Measurements from ENCODE around the gene GABRD.

Gene GABRD

DNA sequence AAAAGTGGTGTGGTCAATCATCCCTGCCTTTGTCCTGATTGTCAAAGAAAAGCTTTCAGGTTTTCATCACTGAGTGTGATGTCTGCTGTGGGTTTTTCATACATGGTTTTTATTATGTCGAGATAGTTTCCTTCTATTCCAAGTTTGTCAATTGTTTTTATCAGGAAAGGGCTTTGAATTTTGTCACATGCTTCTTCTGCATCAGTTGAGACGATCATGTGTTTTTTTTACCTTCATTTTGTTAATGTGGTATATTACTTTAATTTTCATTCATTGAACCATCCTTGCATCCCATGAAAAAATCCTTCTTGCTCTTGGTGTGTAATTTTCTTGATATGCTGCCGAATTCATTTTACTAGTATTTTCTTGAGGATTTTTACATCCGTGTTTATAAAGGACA is 46.6 kb downstream of the GABRD start:
- H3K4me2 ChIP-seq (ENCODE audit: insufficient read depth, low read length): no peak overlapping the region

DNA sequence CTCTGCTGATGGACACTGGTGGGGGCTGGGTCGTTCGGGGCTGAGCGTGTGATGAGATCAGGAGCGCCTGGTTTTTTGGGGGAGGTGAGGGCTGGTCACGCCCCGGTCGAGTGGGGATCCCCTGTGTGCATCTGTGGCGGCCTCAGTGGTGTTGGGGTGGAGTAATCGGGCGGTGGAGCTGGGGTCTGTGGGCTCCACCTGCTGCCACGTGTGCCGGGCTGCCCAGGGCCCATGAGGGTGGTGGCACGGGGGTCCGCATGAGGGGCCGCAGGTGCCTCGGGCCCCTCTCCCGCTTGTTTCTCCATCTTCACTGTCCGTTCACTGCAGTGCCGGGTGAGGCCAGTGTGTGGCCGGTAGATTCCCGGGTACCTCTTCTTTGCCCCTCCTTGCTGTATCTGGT is 48.2 kb downstream of the GABRD start:
- no peak for TF ChIP-seq EZH2 (IDR thresholded peaks at IDR 0.05; ENCODE audit: borderline replicate concordance, low read depth, low read length, severe bottlenecking)
- TF ChIP-seq, protein P1, sequence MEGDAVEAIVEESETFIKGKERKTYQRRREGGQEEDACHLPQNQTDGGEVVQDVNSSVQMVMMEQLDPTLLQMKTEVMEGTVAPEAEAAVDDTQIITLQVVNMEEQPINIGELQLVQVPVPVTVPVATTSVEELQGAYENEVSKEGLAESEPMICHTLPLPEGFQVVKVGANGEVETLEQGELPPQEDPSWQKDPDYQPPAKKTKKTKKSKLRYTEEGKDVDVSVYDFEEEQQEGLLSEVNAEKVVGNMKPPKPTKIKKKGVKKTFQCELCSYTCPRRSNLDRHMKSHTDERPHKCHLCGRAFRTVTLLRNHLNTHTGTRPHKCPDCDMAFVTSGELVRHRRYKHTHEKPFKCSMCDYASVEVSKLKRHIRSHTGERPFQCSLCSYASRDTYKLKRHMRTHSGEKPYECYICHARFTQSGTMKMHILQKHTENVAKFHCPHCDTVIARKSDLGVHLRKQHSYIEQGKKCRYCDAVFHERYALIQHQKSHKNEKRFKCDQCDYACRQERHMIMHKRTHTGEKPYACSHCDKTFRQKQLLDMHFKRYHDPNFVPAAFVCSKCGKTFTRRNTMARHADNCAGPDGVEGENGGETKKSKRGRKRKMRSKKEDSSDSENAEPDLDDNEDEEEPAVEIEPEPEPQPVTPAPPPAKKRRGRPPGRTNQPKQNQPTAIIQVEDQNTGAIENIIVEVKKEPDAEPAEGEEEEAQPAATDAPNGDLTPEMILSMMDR (IDR thresholded peaks at IDR 0.05; ENCODE audit: borderline replicate concordance, extremely low read depth, low read length, poor library complexity, severe bottlenecking): no peak
- Histone ChIP-seq H3K36me3 (ENCODE audit: insufficient read depth, low read length) (no peaks in the 10 kb centered on the region), H2AFZ (ENCODE audit: low read depth, low read length) (no peak overlapping the region), H3K4me1 (ENCODE audit: insufficient read depth, low read length) (no peaks in the 10 kb centered on the region), H4K20me1 (ENCODE audit: insufficient read depth, low read length) (peaks cover 5% of the 10 kb centered on the region; the same call in 1 of the 2 replicates), H3K9ac (ENCODE audit: low read depth, low read length) (no peak overlapping the region), H3K27me3 (ENCODE audit: insufficient read depth, low read length, poor library complexity) (peaks cover 5% of the 10 kb centered on the region), H3K27ac (ENCODE audit: low read length) (no peak overlapping the region), H3K4me3 (ENCODE audit: low read depth in 1 of 2, low read length in 2 of 2) (no peak overlapping the region), H3K4me2 (ENCODE audit: insufficient read depth, low read length) (no peak overlapping the region), H3K9me3 (ENCODE audit: insufficient read depth, low read length, severe bottlenecking) (no peaks in the 10 kb centered on the region), H3K79me2 (ENCODE audit: insufficient read depth, low read length) (no peaks in the 10 kb centered on the region)
- ATAC-seq (ENCODE audit: insufficient read depth, low read depth) (no peak), DNase-seq (no peak)

More for the DNA sequence above, 46.6 kb downstream of the GABRD start:
- Histone ChIP-seq H3K9ac (ENCODE audit: low read depth, low read length) (no peak overlapping the region), H4K20me1 (ENCODE audit: insufficient read depth, low read length) (peaks cover 5% of the 10 kb centered on the region; the same call in 1 of the 2 replicates), H3K4me1 (ENCODE audit: insufficient read depth, low read length) (no peaks in the 10 kb centered on the region), H3K36me3 (ENCODE audit: insufficient read depth, low read length) (no peaks in the 10 kb centered on the region), H2AFZ (ENCODE audit: low read depth, low read length) (no peak overlapping the region), H3K9me3 (ENCODE audit: insufficient read depth, low read length, severe bottlenecking) (no peaks in the 10 kb centered on the region), H3K4me3 (ENCODE audit: low read depth in 1 of 2, low read length in 2 of 2) (no peak overlapping the region), H3K27ac (ENCODE audit: low read length) (no peak overlapping the region), H3K27me3 (ENCODE audit: insufficient read depth, low read length, poor library complexity) (no peaks in the 10 kb centered on the region), H3K79me2 (ENCODE audit: insufficient read depth, low read length) (no peaks in the 10 kb centered on the region)
- ATAC-seq (ENCODE audit: insufficient read depth, low read depth): no peak
- no peak for DNase-seq
- no peak for TF ChIP-seq EZH2 (IDR thresholded peaks at IDR 0.05; ENCODE audit: borderline replicate concordance, low read depth, low read length, severe bottlenecking)
- TF ChIP-seq, protein P1 (IDR thresholded peaks at IDR 0.05; ENCODE audit: borderline replicate concordance, extremely low read depth, low read length, poor library complexity, severe bottlenecking): no peak

DNA sequence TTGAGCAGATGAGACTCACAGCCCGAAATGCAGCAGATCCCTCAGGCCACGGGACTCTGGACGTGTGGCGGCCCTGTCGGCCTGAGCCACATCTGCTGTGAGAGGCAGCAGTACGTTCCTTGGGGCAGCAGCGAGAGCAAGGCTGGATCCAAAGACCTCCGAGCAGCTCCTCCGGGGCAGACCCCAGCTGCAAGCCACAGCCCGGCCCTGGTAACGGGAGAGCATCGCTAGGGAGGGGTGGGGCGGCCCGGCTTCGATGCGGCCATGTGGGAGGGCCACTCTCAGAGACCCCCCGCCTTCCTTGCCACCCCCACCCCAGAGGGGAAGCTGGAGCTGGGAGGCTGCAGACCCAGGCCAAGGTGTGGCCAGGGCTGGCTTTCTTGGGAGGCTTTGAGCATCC is 48.8 kb downstream of the GABRD start:
- TF ChIP-seq, protein P1 (IDR thresholded peaks at IDR 0.05; ENCODE audit: borderline replicate concordance, extremely low read depth, low read length, poor library complexity, severe bottlenecking): no peak
- no peak for TF ChIP-seq EZH2 (IDR thresholded peaks at IDR 0.05; ENCODE audit: borderline replicate concordance, low read depth, low read length, severe bottlenecking)
- Histone ChIP-seq H3K9ac (ENCODE audit: low read depth, low read length) (no peak overlapping the region), H3K4me2 (ENCODE audit: insufficient read depth, low read length) (no peak overlapping the region), H3K4me3 (ENCODE audit: low read depth in 1 of 2, low read length in 2 of 2) (no peak overlapping the region), H2AFZ (ENCODE audit: low read depth, low read length) (no peak overlapping the region), H3K79me2 (ENCODE audit: insufficient read depth, low read length) (no peaks in the 10 kb centered on the region), H3K27me3 (ENCODE audit: insufficient read depth, low read length, poor library complexity) (peaks cover 5% of the 10 kb centered on the region), H3K27ac (ENCODE audit: low read length) (no peak overlapping the region), H3K36me3 (ENCODE audit: insufficient read depth, low read length) (no peaks in the 10 kb centered on the region), H4K20me1 (ENCODE audit: insufficient read depth, low read length) (peaks cover 5% of the 10 kb centered on the region; the same call in 1 of the 2 replicates), H3K4me1 (ENCODE audit: insufficient read depth, low read length) (no peaks in the 10 kb centered on the region), H3K9me3 (ENCODE audit: insufficient read depth, low read length, severe bottlenecking) (no peaks in the 10 kb centered on the region)
- ATAC-seq (ENCODE audit: insufficient read depth, low read depth): no peak
- DNase-seq: no peak

DNA sequence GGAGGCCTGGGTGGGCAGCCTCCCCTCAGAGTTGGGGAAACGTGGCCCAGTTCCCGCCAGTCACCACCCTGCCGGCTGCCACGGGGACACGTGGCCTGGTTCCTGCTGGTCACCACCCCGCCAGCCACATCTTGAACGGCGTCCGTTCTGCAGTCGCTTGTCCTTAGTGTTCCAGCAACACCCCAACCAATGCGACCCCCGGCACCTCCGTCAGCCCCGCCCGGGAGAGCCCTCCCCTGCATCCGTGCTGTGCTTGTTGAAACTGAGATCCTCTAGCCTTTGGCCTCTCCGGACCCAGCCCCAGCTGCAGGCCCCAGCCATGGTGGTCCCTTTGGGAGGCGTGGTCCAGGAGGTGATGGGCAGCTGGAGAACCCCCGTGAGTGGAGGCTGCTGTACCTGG is 49.8 kb downstream of the GABRD start:
- no peaks in the 10 kb centered on the region for H3K9me3 ChIP-seq (ENCODE audit: insufficient read depth, low read length, severe bottlenecking)
- no peak overlapping the region for H3K9ac ChIP-seq (ENCODE audit: low read depth, low read length)
- H3K27ac ChIP-seq (ENCODE audit: low read length): no peak overlapping the region
- H3K4me1 ChIP-seq (ENCODE audit: insufficient read depth, low read length): no peaks in the 10 kb centered on the region
- peaks cover 5% of the 10 kb centered on the region for H3K27me3 ChIP-seq (ENCODE audit: insufficient read depth, low read length, poor library complexity)
- H3K4me2 ChIP-seq (ENCODE audit: insufficient read depth, low read length): no peak overlapping the region
- no peak overlapping the region for H2AFZ ChIP-seq (ENCODE audit: low read depth, low read length)
- no peaks in the 10 kb centered on the region for H3K79me2 ChIP-seq (ENCODE audit: insufficient read depth, low read length)
- no peak overlapping the region for H3K4me3 ChIP-seq (ENCODE audit: low read depth in 1 of 2, low read length in 2 of 2)
- no peak for TF ChIP-seq EZH2 (IDR thresholded peaks at IDR 0.05; ENCODE audit: borderline replicate concordance, low read depth, low read length, severe bottlenecking)
- TF ChIP-seq, protein P1 (IDR thresholded peaks at IDR 0.05; ENCODE audit: borderline replicate concordance, extremely low read depth, low read length, poor library complexity, severe bottlenecking): no peak
- ATAC-seq (ENCODE audit: insufficient read depth, low read depth): no peak
- H3K36me3 ChIP-seq (ENCODE audit: insufficient read depth, low read length): no peaks in the 10 kb centered on the region
- DNase-seq: no peak
- peaks cover 5% of the 10 kb centered on the region; the same call in 1 of the 2 replicates for H4K20me1 ChIP-seq (ENCODE audit: insufficient read depth, low read length)
